Memory B cell (primary cell): Measurements from ENCODE around the gene SMARCC1.
"Not testable (repeated sequence)": the region's sequence is repeated elsewhere in the genome, so short reads cannot be mapped to it uniquely, and the experiment has no call there.

Experiments used
- ATAC-seq: fragments of 150-1000 bp; cut with Tn5 transposase; 2 replicates; pipeline ENCODE4 v1.10.0; 2021; ENCODE audit warnings: low read depth, mild to moderate bottlenecking, moderate library complexity
- DNase-seq, 2 donors: peaks; one replicate each; pipeline ENCODE4 v3.0.0; 2022; ENCODE audit warnings: low spot score in 2 of 2
- H3K27ac Mint-ChIP-seq: one replicate; pipeline ENCODE4 v1.8.0; 2022; ENCODE audit warnings: mild to moderate bottlenecking, moderate library complexity, mixed read lengths
- H3K27me3 Mint-ChIP-seq: one replicate; pipeline ENCODE4 v1.8.0; 2022; ENCODE audit warnings: mixed read lengths
- H3K36me3 Mint-ChIP-seq: one replicate; pipeline ENCODE4 v1.8.0; 2022; ENCODE audit warnings: mild to moderate bottlenecking, mixed read lengths
- H3K4me1 Mint-ChIP-seq: one replicate; pipeline ENCODE4 v1.8.0; 2022; ENCODE audit warnings: mixed read lengths
- H3K4me3 Mint-ChIP-seq: one replicate; pipeline ENCODE4 v1.8.0; 2022; ENCODE audit warnings: mild to moderate bottlenecking, moderate library complexity, mixed read lengths
- H3K9me3 Mint-ChIP-seq: one replicate; pipeline ENCODE4 v1.8.0; 2022; ENCODE audit warnings: mixed read lengths

The SMARCC1 gene

DNA sequence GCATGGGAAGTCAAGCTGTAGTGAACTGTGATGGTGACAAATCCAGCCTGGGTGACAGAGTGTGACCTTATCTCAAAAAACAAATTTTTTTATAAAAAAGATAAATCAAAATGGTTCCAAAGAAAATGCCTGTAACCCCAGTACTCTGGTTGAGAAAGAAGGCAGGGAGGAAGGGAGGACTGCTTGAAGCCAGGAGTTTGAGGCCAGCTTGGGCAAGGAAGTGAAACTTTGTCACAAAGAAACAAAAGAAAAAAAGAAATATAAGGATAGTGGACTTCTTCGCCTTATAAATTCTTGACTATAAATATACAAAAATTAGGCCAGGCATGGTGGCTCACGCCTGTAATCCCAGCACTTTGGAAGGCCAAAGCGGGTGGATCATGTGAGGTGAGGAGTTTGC, 34.1 kb downstream of the SMARCC1 start:
- Mint-ChIP-seq H3K27ac (no peak overlapping the region), H3K36me3 (peaks cover 14% of the 10 kb centered on the region), H3K4me1 (peaks cover 17% of the 10 kb centered on the region), H3K9me3 (no peaks in the 10 kb centered on the region), H3K4me3 (no peak overlapping the region), H3K27me3 (no peaks in the 10 kb centered on the region)
- DNase-seq (no peak), ATAC-seq (no peak)

DNA sequence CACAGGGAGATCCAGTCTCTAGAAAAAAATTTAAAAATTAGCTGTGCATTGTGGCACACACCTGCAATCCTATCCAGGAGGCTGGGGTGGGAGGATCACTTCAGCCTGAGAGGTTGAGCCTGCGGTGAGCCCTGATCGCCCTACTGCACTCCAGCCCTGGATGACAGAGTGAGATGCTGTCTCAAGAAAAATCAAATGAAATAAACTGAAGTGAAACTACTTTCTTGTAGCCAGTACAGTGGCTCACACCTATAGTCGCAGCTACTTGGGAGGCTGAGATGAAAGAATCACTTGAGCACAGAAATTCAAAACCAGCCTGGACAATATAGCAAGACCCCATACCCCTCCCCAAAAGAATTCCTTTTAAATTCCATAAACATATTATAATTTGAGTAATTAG, 35.4 kb downstream of the SMARCC1 start:
- H3K4me3 Mint-ChIP-seq, result no peak overlapping the region

DNA sequence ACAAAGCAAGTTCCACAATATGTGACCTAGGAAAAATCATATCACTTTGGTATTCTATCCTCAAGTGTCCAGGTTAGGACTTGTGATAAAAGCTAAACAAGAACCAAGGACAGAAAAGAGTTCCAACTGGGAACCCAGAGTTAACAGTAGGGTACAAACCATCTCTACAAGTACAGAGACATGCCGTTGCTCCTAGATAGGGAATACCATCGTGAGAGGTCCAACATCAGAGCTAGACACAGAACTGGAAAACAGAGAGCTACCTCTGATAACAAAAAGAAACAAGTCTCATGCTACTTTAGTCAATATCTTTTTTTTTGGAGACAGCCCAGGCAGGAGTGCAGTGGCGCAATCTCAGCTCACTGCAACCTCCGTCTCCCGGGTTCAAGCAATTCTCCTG, 37.8 kb downstream of the SMARCC1 start:
- H3K36me3 Mint-ChIP-seq, result peaks cover 16% of the 10 kb centered on the region
- no peak overlapping the region for H3K27ac Mint-ChIP-seq
- H3K27me3 Mint-ChIP-seq, result no peaks in the 10 kb centered on the region
- DNase-seq, result no peak
- no peaks in the 10 kb centered on the region for H3K9me3 Mint-ChIP-seq
- no peak for ATAC-seq
- H3K4me1 Mint-ChIP-seq, result peaks cover 28% of the 10 kb centered on the region
- H3K4me3 Mint-ChIP-seq, result no peak overlapping the region

More for the DNA sequence above, 35.4 kb downstream of the SMARCC1 start:
- Mint-ChIP-seq H3K36me3 (peaks cover 20% of the 10 kb centered on the region), H3K27ac (no peak overlapping the region), H3K4me1 (peaks cover 27% of the 10 kb centered on the region), H3K27me3 (no peaks in the 10 kb centered on the region), H3K9me3 (no peaks in the 10 kb centered on the region)
- no peak for DNase-seq
- ATAC-seq, result peak; percentile 89

DNA sequence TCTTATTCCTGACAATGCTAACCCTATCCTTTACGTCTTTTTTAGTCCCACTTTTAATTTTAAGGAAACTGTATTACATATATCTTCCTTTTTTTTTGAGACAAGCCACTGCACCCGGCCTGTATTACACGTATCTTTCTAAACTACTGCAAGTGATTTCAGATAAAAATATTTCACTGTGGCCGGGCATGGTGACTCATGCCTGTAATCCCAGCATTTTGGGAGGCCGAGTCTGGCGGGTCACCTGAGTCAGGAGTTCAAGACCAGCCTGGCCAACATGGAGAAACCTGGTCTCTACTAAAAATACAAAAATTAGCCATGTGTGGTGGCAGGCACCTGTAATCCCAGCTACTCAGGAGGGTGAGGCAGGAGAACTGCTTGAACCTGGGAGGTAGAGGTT, 38.3 kb downstream of the SMARCC1 start:
- not testable (repeated sequence) for H3K27me3 Mint-ChIP-seq, H3K9me3 Mint-ChIP-seq, ATAC-seq, DNase-seq
- Mint-ChIP-seq H3K27ac (peak overlapping the region; percentile 78), H3K4me1 (peaks cover 30% of the 10 kb centered on the region), H3K36me3 (peaks cover 16% of the 10 kb centered on the region), H3K4me3 (peak overlapping the region; percentile 39)

DNA sequence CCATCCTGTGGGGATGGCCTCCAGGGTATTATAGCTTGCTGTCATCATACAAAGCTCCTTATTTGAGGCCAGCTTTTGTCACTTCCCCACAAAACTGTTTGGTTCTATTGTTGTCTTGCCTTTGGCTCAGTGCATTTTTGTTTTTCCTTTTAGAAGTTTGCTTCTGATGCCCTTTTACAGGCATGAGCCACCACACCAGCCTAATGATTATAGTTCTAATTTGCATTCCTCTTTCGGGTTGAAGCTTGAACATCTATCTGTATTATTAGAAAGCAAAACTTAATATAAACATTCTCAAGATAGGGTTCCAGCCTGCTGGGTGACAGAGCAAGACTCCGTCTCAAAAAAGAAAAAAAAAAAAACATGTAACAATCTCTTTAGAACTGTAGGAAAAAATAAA, 39.8 kb downstream of the SMARCC1 start:
- no peak for ATAC-seq
- Mint-ChIP-seq H3K27me3 (no peaks in the 10 kb centered on the region), H3K4me1 (peaks cover 30% of the 10 kb centered on the region), H3K36me3 (peaks cover 17% of the 10 kb centered on the region), H3K9me3 (no peaks in the 10 kb centered on the region), H3K4me3 (no peak overlapping the region), H3K27ac (peak overlapping the region; percentile 78)
- DNase-seq, result no peak

DNA sequence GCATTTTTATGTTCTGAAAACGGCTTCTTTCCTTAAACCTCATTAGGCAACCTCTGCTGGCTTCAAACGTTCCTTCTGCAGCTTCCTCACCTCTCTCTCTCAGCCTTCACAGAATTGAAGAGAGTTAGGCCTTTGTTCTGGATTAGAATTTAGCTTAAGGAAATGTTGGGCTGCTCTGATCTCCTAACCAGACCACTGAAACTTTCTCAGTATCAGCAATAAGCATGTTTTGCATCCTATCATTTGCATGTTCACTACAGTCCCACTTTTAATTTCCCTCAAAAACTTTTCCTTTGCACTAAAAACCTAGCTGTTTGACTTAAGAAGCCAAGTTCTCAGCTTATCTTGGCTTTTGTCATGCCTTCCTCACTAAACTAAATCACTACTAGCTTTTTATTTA, 49.5 kb downstream of the SMARCC1 start:
- H3K27ac Mint-ChIP-seq, result peak overlapping the region; percentile 35
- no peaks in the 10 kb centered on the region for H3K9me3 Mint-ChIP-seq
- no peak overlapping the region for H3K4me3 Mint-ChIP-seq
- peaks cover 10% of the 10 kb centered on the region for H3K4me1 Mint-ChIP-seq
- H3K36me3 Mint-ChIP-seq, result peaks cover 25% of the 10 kb centered on the region
- ATAC-seq (no peak), DNase-seq (no peak)
- H3K27me3 Mint-ChIP-seq, result no peaks in the 10 kb centered on the region

DNA sequence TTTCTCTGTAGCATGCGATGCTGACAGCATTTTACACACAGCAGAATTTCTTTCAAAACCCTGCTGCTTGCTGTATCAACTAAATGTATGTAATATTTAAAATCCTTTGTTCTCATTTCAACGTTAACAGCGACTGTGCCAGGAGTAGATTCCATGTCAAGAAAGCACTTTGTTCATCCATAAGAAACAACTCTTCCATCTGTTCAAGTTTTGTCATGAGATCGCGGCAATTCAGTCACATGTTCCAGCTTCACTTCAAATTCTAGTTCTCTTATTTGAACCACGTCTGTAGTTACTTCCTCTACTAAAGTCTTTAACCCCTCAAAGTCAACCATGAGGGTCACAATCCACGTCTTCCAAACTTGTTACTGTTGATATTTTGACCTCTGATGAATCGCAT, 50.6 kb downstream of the SMARCC1 start:
- ATAC-seq, result no peak
- Mint-ChIP-seq H3K27ac (peak overlapping the region; percentile 35), H3K4me1 (peaks cover 10% of the 10 kb centered on the region), H3K9me3 (no peaks in the 10 kb centered on the region), H3K4me3 (no peak overlapping the region), H3K36me3 (peaks cover 24% of the 10 kb centered on the region), H3K27me3 (no peaks in the 10 kb centered on the region)
- no peak for DNase-seq

DNA sequence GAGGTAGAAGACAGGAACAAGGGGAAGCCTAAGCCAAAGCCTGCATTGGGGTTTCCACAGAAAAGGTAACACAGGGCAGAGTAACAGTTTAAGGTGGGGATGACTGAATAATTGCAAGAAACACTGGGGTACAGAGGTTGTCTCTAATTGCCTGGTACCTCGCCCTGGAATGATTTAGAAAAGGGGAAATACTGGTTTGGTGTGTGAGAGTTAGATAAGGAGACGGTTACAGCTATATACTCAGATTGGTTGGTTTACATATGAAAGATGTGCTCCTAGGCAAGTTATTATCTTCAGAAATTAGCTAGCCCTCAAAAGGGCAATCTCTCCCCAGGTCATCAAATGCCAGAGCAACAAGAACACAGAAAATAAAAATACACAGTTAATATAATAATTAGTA, 58.8 kb downstream of the SMARCC1 start:
- H3K27ac Mint-ChIP-seq, result no peak overlapping the region
- H3K27me3 Mint-ChIP-seq, result no peaks in the 10 kb centered on the region
- no peak for ATAC-seq
- H3K4me1 Mint-ChIP-seq, result no peaks in the 10 kb centered on the region
- no peaks in the 10 kb centered on the region for H3K9me3 Mint-ChIP-seq
- no peak for DNase-seq
- no peak overlapping the region for H3K4me3 Mint-ChIP-seq
- H3K36me3 Mint-ChIP-seq, result peaks cover 13% of the 10 kb centered on the region

DNA sequence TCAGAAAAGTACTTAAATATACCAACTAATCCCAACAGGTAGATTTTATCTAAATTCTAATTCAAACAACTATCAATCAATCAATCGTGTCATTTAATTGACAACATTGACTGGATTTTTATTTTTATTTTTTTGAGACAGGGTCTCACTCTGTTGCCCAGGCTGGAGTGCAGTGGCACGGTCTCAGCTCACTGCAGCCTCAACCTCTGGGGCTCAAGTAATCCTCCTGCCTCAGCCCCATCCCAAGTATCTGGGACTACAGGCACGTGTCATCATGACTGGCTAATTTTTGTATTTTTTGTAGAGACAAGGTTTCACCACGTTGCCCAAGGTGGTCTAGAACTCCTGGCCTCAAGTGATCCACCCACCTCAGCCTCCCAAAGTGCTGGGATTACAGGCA, 64.2 kb downstream of the SMARCC1 start:
- H3K9me3 Mint-ChIP-seq, H3K27me3 Mint-ChIP-seq, ATAC-seq, H3K27ac Mint-ChIP-seq, DNase-seq, H3K4me3 Mint-ChIP-seq, H3K4me1 Mint-ChIP-seq: not testable (repeated sequence)
- H3K36me3 Mint-ChIP-seq, result peaks cover 19% of the 10 kb centered on the region

DNA sequence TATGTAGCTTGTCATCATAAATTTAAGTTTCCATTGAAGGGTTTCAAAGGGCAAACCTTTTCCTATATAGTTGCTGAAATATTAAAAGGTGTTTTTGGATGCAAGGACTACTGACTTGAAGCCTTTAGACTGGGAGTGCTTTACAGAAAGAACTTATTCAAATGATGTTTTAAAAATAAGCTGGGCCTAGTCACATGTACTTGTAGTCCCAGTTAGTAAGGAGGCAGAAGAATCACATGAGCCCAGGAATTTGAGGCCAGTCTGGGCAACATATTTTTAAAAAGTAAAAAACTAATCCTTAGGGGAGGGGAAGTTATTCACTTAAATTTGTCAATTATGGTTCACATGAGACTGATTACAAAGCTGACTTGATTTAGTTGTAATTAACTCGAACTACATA, 65.0 kb downstream of the SMARCC1 start:
- Mint-ChIP-seq H3K4me3 (no peak overlapping the region), H3K9me3 (no peaks in the 10 kb centered on the region), H3K36me3 (peaks cover 21% of the 10 kb centered on the region), H3K27ac (no peak overlapping the region), H3K27me3 (no peaks in the 10 kb centered on the region), H3K4me1 (peaks cover 4% of the 10 kb centered on the region)
- no peak for ATAC-seq
- no peak for DNase-seq

DNA sequence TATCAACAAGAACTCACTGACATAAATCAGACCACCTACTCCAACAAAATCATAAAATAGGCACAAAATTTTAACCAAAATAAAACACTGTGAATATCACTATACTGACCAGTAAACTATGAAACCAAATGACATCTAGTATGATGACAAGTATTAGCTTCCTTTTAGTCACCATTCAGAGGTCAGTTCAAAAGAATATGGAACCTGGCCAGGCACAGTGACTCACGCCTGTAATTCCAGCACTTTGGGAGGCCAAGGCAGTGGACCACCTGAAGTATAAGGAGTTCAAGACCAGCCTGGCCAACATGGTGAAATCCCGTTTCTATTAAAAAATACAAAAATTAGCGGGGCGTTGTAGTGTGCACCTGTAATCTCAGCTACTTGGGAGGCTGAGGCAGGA, 65.8 kb downstream of the SMARCC1 start:
- peaks cover 19% of the 10 kb centered on the region for H3K36me3 Mint-ChIP-seq
- H3K27ac Mint-ChIP-seq, result peak overlapping the region; percentile 25
- H3K27me3 Mint-ChIP-seq, result no peaks in the 10 kb centered on the region
- DNase-seq, result no peak
- no peaks in the 10 kb centered on the region for H3K9me3 Mint-ChIP-seq
- H3K4me3 Mint-ChIP-seq, result no peak overlapping the region
- ATAC-seq, result no peak
- peaks cover 4% of the 10 kb centered on the region for H3K4me1 Mint-ChIP-seq

DNA sequence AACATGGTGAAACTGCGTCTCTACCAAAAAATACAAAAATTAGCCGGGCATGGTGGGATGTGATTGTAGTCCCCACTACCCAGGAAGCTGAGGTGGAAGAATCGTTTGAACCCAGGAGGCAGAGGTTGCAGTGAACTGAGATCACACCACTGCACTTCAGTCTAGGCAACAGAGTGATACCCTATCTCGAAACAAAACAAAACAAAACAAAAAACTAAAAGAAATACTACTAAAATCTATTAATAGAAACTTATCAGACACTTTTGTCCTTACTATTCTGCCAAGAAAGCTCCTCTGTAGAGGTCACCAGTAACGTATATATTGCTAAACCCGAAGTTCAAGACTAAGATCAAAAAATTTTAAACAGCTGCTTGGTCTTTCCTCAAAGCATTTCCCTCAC, 67.1 kb downstream of the SMARCC1 start:
- H3K36me3 Mint-ChIP-seq, result peaks cover 23% of the 10 kb centered on the region
- no peak for DNase-seq
- no peak overlapping the region for H3K4me3 Mint-ChIP-seq
- no peak overlapping the region for H3K27ac Mint-ChIP-seq
- H3K27me3 Mint-ChIP-seq, result no peaks in the 10 kb centered on the region
- peaks cover 4% of the 10 kb centered on the region for H3K4me1 Mint-ChIP-seq
- ATAC-seq, result no peak
- H3K9me3 Mint-ChIP-seq, result no peaks in the 10 kb centered on the region

DNA sequence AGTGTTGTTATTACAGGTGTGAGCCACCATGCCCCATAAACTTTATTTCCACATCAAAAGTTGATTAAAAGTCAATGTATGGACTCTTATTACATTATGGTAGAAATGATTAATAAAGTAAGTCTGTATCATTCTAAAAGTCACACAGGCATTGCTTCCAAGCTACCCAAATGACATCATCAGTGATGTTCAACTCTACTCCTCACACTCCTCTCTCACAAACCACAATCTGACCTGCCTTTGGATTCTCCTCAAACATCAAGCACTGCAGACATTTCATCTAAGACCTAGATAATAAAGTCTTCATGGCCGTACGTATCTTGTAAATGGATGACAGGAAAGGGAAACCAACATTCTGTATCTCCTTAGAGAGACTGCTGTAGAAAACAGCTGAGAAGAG, 68.0 kb downstream of the SMARCC1 start:
- peaks cover 24% of the 10 kb centered on the region for H3K36me3 Mint-ChIP-seq
- peaks cover 4% of the 10 kb centered on the region for H3K4me1 Mint-ChIP-seq
- H3K27me3 Mint-ChIP-seq, result no peaks in the 10 kb centered on the region
- no peak for ATAC-seq
- DNase-seq, result no peak
- no peaks in the 10 kb centered on the region for H3K9me3 Mint-ChIP-seq
- H3K4me3 Mint-ChIP-seq, result no peak overlapping the region
- H3K27ac Mint-ChIP-seq, result no peak overlapping the region

DNA sequence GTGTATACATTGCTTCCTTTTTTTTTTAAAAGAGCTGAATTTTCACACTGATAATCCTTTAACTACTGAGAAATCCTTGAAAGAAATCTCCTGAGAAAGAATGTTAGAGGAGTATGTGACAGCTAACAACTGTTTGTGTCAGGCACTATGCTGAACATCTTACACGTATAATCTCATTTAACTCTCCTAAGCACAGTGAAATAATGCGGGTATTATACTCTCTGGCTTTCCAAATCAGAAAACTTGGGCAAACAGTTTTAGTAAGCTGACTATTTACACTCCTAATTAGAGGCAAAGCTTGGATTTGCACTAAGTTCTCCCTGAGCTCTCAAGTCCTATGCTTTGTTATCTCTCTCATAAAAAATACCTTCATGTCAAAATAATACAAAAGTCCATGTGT, 69.3 kb downstream of the SMARCC1 start:
- H3K27ac Mint-ChIP-seq, result no peak overlapping the region
- H3K4me1 Mint-ChIP-seq, result peaks cover 4% of the 10 kb centered on the region
- no peaks in the 10 kb centered on the region for H3K27me3 Mint-ChIP-seq
- DNase-seq (no peak), ATAC-seq (no peak)
- no peak overlapping the region for H3K4me3 Mint-ChIP-seq
- H3K9me3 Mint-ChIP-seq, result no peaks in the 10 kb centered on the region
- peaks cover 29% of the 10 kb centered on the region for H3K36me3 Mint-ChIP-seq

DNA sequence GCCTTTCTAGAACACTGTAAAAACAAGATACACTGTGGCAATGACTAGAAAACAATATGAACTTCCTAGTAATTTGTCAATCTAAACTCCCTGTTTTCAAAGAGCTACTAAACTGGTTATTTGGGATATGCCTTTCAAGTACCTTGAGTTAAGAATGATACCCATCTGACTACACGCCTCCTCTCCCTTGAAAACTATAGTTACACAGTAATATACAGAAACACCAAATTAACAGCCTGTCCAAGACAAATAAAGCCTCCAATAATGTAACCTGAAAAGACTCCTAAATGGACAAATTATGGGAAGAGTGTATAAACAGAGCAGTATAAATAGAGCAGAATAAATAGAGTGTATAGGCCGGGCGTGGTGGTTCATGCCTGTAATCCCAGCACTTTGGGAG, 70.1 kb downstream of the SMARCC1 start:
- Mint-ChIP-seq H3K9me3 (no peaks in the 10 kb centered on the region), H3K36me3 (peaks cover 27% of the 10 kb centered on the region), H3K4me1 (peaks cover 4% of the 10 kb centered on the region), H3K4me3 (no peak overlapping the region), H3K27me3 (no peaks in the 10 kb centered on the region), H3K27ac (no peak overlapping the region)
- no peak for DNase-seq
- ATAC-seq, result no peak

DNA sequence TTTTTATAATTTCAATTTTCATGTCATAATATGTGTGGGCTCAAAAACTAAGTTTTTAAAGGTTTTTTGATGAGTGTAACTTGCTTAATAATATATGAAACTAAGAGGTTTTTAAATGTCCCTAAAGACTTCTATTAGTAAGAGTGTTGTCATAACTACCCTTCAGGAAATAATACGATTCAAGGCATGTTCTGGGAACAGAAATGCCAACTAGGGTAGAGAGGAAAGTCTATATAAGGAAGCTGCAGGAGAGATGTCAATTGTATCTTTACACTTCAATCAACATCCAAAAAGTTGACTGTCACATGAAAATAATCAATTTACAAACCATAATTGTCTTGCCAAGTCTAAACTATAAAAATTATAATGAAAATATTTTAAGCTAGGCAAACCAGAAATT, 76.3 kb downstream of the SMARCC1 start:
- H3K9me3 Mint-ChIP-seq, result no peaks in the 10 kb centered on the region
- H3K36me3 Mint-ChIP-seq, result peaks cover 31% of the 10 kb centered on the region
- H3K27me3 Mint-ChIP-seq, result no peaks in the 10 kb centered on the region
- no peak for ATAC-seq
- H3K27ac Mint-ChIP-seq, result no peak overlapping the region
- no peak for DNase-seq
- no peak overlapping the region for H3K4me3 Mint-ChIP-seq
- peaks cover 3% of the 10 kb centered on the region for H3K4me1 Mint-ChIP-seq
